Osteoblast (primary cell): ENCODE data around the gene FBXL17. TPM values are rescaled to one million over a fixed set of nuclear protein-coding genes. Genes with fewer than 3 reads are reported as not detected.
"Not testable (repeated sequence)": the region's sequence is repeated elsewhere in the genome, so short reads cannot be mapped to it uniquely, and the experiment has no call there.

Experiments
- DNase-seq: peaks from one replicate; pipeline ENCODE4 v3.0.0; 2011; ENCODE audit warnings: low spot score, mixed read lengths; ENCODE audit not compliant: insufficient read length; ENCODE audit errors: missing footprints
- H2AFZ ChIP-seq: 2 replicates; pipeline ENCODE4 v1.6.0; 2011; ENCODE audit warnings: mild to moderate bottlenecking, low read length
- H3K27ac ChIP-seq: 2 replicates; pipeline ENCODE4 v1.5.1; 2011; ENCODE audit warnings: mild to moderate bottlenecking, low read depth, low read length, moderate library complexity
- H3K27me3 ChIP-seq: 2 replicates; pipeline ENCODE4 v1.6.0; 2012; ENCODE audit warnings: mild to moderate bottlenecking, control low read depth, inconsistent platforms, low read length, moderate library complexity; ENCODE audit not compliant: insufficient read depth
- H3K36me3 ChIP-seq: 2 replicates; pipeline ENCODE4 v1.5.1; 2011; ENCODE audit warnings: mild to moderate bottlenecking, low read length, control low read depth, moderate library complexity; ENCODE audit not compliant: insufficient read depth
- H3K4me1 ChIP-seq: 2 replicates; pipeline ENCODE4 v1.5.1; 2011; ENCODE audit warnings: mild to moderate bottlenecking, low read length, control low read depth, moderate library complexity; ENCODE audit not compliant: insufficient read depth
- H3K4me2 ChIP-seq: 2 replicates; pipeline ENCODE4 v1.6.0; 2011; ENCODE audit warnings: mild to moderate bottlenecking, low read length; ENCODE audit not compliant: insufficient read depth
- H3K4me3 ChIP-seq: fragments of 200-600 bp; sonication (generic); 3 replicates; pipeline ENCODE4 v1.5.1; 2012; ENCODE audit warnings: mild to moderate bottlenecking, low read length, inconsistent platforms; ENCODE audit not compliant: insufficient read depth
- H3K79me2 ChIP-seq: 2 replicates; pipeline ENCODE4 v1.6.0; 2012; ENCODE audit warnings: mild to moderate bottlenecking, low read length, control low read depth, inconsistent platforms; ENCODE audit not compliant: insufficient read depth
- H3K9me3 ChIP-seq: 2 replicates; pipeline ENCODE4 v1.5.1; 2011; ENCODE audit warnings: low read depth, low read length, control low read depth
- H4K20me1 ChIP-seq: 2 replicates; pipeline ENCODE4 v1.6.0; 2012; ENCODE audit warnings: mild to moderate bottlenecking, low read length, control low read depth; ENCODE audit not compliant: insufficient read depth
- CTCF ChIP-seq: IDR thresholded peaks from 2 replicates; pipeline ENCODE4 v1.5.1; 2011; ENCODE audit warnings: mild to moderate bottlenecking, low read depth, low read length, moderate library complexity; ENCODE audit errors: extremely low read depth
- total RNA-seq: library from RNA; depleted of rRNA; stranded (reverse); fragments of >200 nt; gene quantifications from 2 replicates; pipeline ENCODE4 v1.2.3, GENCODE V29; 2012

FBXL17 gene
- total RNA-seq, 1 donor: 19.5 TPM

- H3K27me3 ChIP-seq: no peaks in the 10 kb centered on the region
- no peaks in the 10 kb centered on the region for H3K4me1 ChIP-seq
- H3K36me3 ChIP-seq: no peaks in the 10 kb centered on the region
- no peak overlapping the region for H2AFZ ChIP-seq
- H3K79me2 ChIP-seq: no peaks in the 10 kb centered on the region
- no peaks in the 10 kb centered on the region for H3K9me3 ChIP-seq
- DNase-seq: no peak
- no peak overlapping the region for H3K27ac ChIP-seq
- H3K4me2 ChIP-seq: no peak overlapping the region
- H3K4me3 ChIP-seq: no peak overlapping the region
- H4K20me1 ChIP-seq: no peaks in the 10 kb centered on the region
- TF ChIP-seq CTCF: no peak
These were observed 210.1 kb downstream of the FBXL17 start for GRCh38 chr5:108171759-108172158.

- no peak for TF ChIP-seq CTCF
- no peak for DNase-seq
- H3K79me2 ChIP-seq: no peaks in the 10 kb centered on the region
- no peaks in the 10 kb centered on the region for H3K4me1 ChIP-seq
- H3K4me2 ChIP-seq: no peak overlapping the region
- no peak overlapping the region for H3K27ac ChIP-seq
- no peaks in the 10 kb centered on the region for H3K36me3 ChIP-seq
- H2AFZ ChIP-seq: no peak overlapping the region
- H3K9me3 ChIP-seq: no peaks in the 10 kb centered on the region
- H4K20me1 ChIP-seq: no peaks in the 10 kb centered on the region
- H3K27me3 ChIP-seq: no peaks in the 10 kb centered on the region
- no peak overlapping the region for H3K4me3 ChIP-seq
These were observed 213.0 kb downstream of the FBXL17 start for GRCh38 chr5:108168915-108169314.

GRCh38 chr5:108167174-108167573 lies 214.7 kb downstream of the FBXL17 start:
- no peaks in the 10 kb centered on the region for H3K4me1 ChIP-seq
- no peaks in the 10 kb centered on the region for H3K9me3 ChIP-seq
- no peak overlapping the region for H3K27ac ChIP-seq
- no peak for DNase-seq
- no peak overlapping the region for H2AFZ ChIP-seq
- no peak overlapping the region for H3K4me3 ChIP-seq
- H3K36me3 ChIP-seq: no peaks in the 10 kb centered on the region
- no peaks in the 10 kb centered on the region for H3K79me2 ChIP-seq
- TF ChIP-seq CTCF: no peak
- no peaks in the 10 kb centered on the region for H4K20me1 ChIP-seq
- H3K27me3 ChIP-seq: no peaks in the 10 kb centered on the region
- H3K4me2 ChIP-seq: no peak overlapping the region

- Histone ChIP-seq H2AFZ (no peak overlapping the region), H3K27me3 (no peaks in the 10 kb centered on the region), H3K4me2 (no peak overlapping the region), H3K36me3 (no peaks in the 10 kb centered on the region), H3K4me3 (no peak overlapping the region), H3K4me1 (no peaks in the 10 kb centered on the region), H3K27ac (no peak overlapping the region), H3K79me2 (no peaks in the 10 kb centered on the region), H3K9me3 (no peaks in the 10 kb centered on the region), H4K20me1 (no peaks in the 10 kb centered on the region)
- TF ChIP-seq CTCF: no peak
- DNase-seq: no peak
These were observed 217.3 kb downstream of the FBXL17 start for GRCh38 chr5:108164574-108164973.

GRCh38 chr5:108152854-108153253 lies 229.0 kb downstream of the FBXL17 start:
- not testable (repeated sequence) for H3K27me3 ChIP-seq, H3K27ac ChIP-seq, DNase-seq, H3K4me2 ChIP-seq, H3K4me3 ChIP-seq, H3K9me3 ChIP-seq, H4K20me1 ChIP-seq, H3K36me3 ChIP-seq, H3K79me2 ChIP-seq, H2AFZ ChIP-seq, H3K4me1 ChIP-seq
